Fibroblast of lung (primary cell): Measurements from ENCODE around the gene FBLN1.

ENCODE experiments used
- EZH2 ChIP-seq: IDR thresholded peaks from 2 replicates; pipeline ENCODE4 v1.5.1; 2012; ENCODE audit warnings: low read length, control low read depth, mild to moderate bottlenecking; ENCODE audit errors: missing control alignments
- TF ChIP-seq, protein P1 (sequence below), 2 donors: IDR thresholded peaks in 1 of 2; conservative IDR thresholded peaks in 1 of 2; 1 replicate in 1 of 2; 2 replicates in 1 of 2; pipeline ENCODE4 v1.5.1; 2011 to 2012; ENCODE audit warnings: low read length in 2 of 2, control low read depth in 1 of 2, inconsistent platforms in 1 of 2, low read depth in 1 of 2, mild to moderate bottlenecking in 1 of 2

DNA sequence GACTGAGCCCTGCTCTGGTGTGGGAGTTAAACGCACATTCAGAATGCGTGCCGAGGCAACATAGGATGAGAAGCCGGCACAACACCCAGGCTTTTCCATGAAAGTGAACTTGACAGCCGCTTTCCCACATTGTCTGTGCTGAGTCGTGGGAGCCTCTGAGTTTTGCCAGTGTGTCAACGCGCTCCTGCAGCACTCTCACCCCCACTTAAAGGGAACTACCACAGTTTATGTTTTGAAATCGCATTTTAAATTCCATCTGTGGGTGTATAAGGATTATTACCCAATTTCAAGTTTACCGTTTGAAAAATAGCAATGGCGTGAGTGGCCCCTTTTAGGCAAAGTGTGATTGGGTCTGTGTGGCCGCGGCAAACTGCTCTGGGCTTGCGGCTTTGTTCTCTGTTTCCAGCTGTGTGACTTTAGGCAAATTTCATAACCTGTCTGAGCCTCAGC is 81.5 kb downstream of the FBLN1 start:
- TF ChIP-seq, protein P1, sequence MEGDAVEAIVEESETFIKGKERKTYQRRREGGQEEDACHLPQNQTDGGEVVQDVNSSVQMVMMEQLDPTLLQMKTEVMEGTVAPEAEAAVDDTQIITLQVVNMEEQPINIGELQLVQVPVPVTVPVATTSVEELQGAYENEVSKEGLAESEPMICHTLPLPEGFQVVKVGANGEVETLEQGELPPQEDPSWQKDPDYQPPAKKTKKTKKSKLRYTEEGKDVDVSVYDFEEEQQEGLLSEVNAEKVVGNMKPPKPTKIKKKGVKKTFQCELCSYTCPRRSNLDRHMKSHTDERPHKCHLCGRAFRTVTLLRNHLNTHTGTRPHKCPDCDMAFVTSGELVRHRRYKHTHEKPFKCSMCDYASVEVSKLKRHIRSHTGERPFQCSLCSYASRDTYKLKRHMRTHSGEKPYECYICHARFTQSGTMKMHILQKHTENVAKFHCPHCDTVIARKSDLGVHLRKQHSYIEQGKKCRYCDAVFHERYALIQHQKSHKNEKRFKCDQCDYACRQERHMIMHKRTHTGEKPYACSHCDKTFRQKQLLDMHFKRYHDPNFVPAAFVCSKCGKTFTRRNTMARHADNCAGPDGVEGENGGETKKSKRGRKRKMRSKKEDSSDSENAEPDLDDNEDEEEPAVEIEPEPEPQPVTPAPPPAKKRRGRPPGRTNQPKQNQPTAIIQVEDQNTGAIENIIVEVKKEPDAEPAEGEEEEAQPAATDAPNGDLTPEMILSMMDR (conservative IDR thresholded peaks at IDR 0.05 in 1 of 2, IDR thresholded peaks at IDR 0.05 in 1 of 2; ENCODE audit: low read depth in 1 of 2, low read length in 2 of 2), result no peak
- TF ChIP-seq EZH2, result no peak
